ENCODE data around the gene MARCHF9.

MARCHF9 gene

DNA sequence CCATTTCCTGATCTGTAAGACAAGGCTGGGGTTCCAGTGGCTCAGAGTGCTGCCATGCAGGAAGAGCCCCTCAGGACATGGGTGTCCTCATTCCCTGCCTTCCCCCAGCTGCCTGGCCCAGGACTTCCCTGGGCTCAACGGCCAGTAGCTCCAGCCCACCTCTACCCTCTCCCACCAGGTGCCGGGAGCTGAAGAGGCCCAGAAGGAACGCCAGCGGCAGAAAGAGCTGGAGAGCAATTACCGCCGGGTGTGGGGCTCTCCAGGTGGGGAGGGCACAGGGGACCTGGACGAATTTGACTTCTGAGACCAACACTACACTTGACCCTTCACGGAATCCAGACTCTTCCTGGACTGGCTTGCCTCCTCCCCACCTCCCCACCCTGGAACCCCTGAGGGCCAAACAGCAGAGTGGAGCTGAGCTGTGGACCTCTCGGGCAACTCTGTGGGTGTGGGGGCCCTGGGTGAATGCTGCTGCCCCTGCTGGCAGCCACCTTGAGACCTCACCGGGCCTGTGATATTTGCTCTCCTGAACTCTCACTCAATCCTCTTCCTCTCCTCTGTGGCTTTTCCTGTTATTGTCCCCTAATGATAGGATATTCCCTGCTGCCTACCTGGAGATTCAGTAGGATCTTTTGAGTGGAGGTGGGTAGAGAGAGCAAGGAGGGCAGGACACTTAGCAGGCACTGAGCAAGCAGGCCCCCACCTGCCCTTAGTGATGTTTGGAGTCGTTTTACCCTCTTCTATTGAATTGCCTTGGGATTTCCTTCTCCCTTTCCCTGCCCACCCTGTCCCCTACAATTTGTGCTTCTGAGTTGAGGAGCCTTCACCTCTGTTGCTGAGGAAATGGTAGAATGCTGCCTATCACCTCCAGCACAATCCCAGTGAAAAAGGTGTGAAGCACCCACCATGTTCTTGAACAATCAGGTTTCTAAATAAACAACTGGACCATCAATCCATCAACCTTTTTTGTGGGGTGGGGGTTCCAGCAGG, 34.0 kb upstream of the MARCHF9 start:
- TF ChIP-seq FOXM1 (IDR thresholded peaks at IDR 0.05; ENCODE audit: borderline replicate concordance, low read depth), result no peak
- no peak for TF ChIP-seq TAF1 (IDR thresholded peaks at IDR 0.05; ENCODE audit: low read depth)

GRCh38 chr12:57722716-57723629, 31.9 kb upstream of the MARCHF9 start:
- TF ChIP-seq ZBTB7A (IDR thresholded peaks at IDR 0.05; ENCODE audit: low read depth), result no peak
- no peak for TF ChIP-seq CREB1 (IDR thresholded peaks at IDR 0.05; ENCODE audit: low read depth)
- TF ChIP-seq TAF1 (IDR thresholded peaks at IDR 0.05; ENCODE audit: low read depth), result no peak
- TF ChIP-seq, protein P1, sequence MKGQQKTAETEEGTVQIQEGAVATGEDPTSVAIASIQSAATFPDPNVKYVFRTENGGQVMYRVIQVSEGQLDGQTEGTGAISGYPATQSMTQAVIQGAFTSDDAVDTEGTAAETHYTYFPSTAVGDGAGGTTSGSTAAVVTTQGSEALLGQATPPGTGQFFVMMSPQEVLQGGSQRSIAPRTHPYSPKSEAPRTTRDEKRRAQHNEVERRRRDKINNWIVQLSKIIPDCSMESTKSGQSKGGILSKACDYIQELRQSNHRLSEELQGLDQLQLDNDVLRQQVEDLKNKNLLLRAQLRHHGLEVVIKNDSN (IDR thresholded peaks at IDR 0.05), result no peak
- TF ChIP-seq TCF12 (IDR thresholded peaks at IDR 0.05; ENCODE audit: low read depth), result no peak
- TF ChIP-seq MAX (IDR thresholded peaks at IDR 0.05), result no peak
- no peak for TF ChIP-seq REST (IDR thresholded peaks at IDR 0.05; ENCODE audit: low read depth)
- TF ChIP-seq EP300 (IDR thresholded peaks at IDR 0.05; ENCODE audit: borderline replicate concordance), result no peak
- no peak for TF ChIP-seq RAD21 (IDR thresholded peaks at IDR 0.05; ENCODE audit: low read depth)
- TF ChIP-seq CEBPB (IDR thresholded peaks at IDR 0.05), result no peak
- TF ChIP-seq EGR1 (IDR thresholded peaks at IDR 0.05), result no peak
- no peak for TF ChIP-seq NFIC (IDR thresholded peaks at IDR 0.05)
- no peak for TF ChIP-seq TEAD4 (IDR thresholded peaks at IDR 0.05)
- TF ChIP-seq FOXM1 (IDR thresholded peaks at IDR 0.05; ENCODE audit: borderline replicate concordance, low read depth), result no peak
- no peak for TF ChIP-seq YY1 (IDR thresholded peaks at IDR 0.05; ENCODE audit: low read depth)

GRCh38 chr12:57723630-57723962, 31.3 kb upstream of the MARCHF9 start:
- TF ChIP-seq EP300 (IDR thresholded peaks at IDR 0.05; ENCODE audit: borderline replicate concordance) (no peak), CEBPB (IDR thresholded peaks at IDR 0.05) (no peak), TCF12 (IDR thresholded peaks at IDR 0.05; ENCODE audit: low read depth) (no peak), EGR1 (IDR thresholded peaks at IDR 0.05) (no peak), RAD21 (IDR thresholded peaks at IDR 0.05; ENCODE audit: low read depth) (no peak), TEAD4 (IDR thresholded peaks at IDR 0.05) (no peak), FOXM1 (IDR thresholded peaks at IDR 0.05; ENCODE audit: borderline replicate concordance, low read depth) (no peak), REST (IDR thresholded peaks at IDR 0.05; ENCODE audit: low read depth) (no peak), YY1 (IDR thresholded peaks at IDR 0.05; ENCODE audit: low read depth) (no peak), TAF1 (IDR thresholded peaks at IDR 0.05; ENCODE audit: low read depth) (no peak), NFIC (IDR thresholded peaks at IDR 0.05) (no peak), CREB1 (IDR thresholded peaks at IDR 0.05; ENCODE audit: low read depth) (no peak)

GRCh38 chr12:57724003-57724935, 30.6 kb upstream of the MARCHF9 start:
- TF ChIP-seq, protein P1 (IDR thresholded peaks at IDR 0.05), result no peak
- TF ChIP-seq TAF1 (IDR thresholded peaks at IDR 0.05; ENCODE audit: low read depth) (no peak), YY1 (IDR thresholded peaks at IDR 0.05; ENCODE audit: low read depth) (no peak)
